ENCODE measurements around the gene SLC41A2.

GRCh38 chr12:104975587-104976343 is 17.7 kb upstream of the SLC41A2 start:
- TF ChIP-seq POU6F1 (CRISPR knock-in tag; IDR thresholded peaks at IDR 0.05; ENCODE audit: borderline replicate concordance, low read depth) (no peak), ESRRG (CRISPR knock-in tag; IDR thresholded peaks at IDR 0.05) (no peak), TOX (CRISPR knock-in tag; IDR thresholded peaks at IDR 0.05; ENCODE audit: borderline replicate concordance) (no peak), ISL1 (CRISPR knock-in tag; IDR thresholded peaks at IDR 0.05) (no peak), PATZ1 (CRISPR knock-in tag; IDR thresholded peaks at IDR 0.05; ENCODE audit: borderline replicate concordance) (no peak), PPARA (CRISPR knock-in tag; IDR thresholded peaks at IDR 0.05; ENCODE audit: borderline replicate concordance) (no peak), ZNF8 (CRISPR knock-in tag; IDR thresholded peaks at IDR 0.05) (no peak)

All from SK-N-SH treated with all-trans-retinoic acid at 6 μM for 48 hours (cell line).